GM23248 (cell line): Measurements from ENCODE around the gene WFDC1.

Experiments used
- EZH2 ChIP-seq: fragments of 200-600 bp; sonication (generic); IDR thresholded peaks from 2 replicates; pipeline ENCODE4 v1.6.1; 2018; ENCODE audit warnings: antibody characterized with exemption, mild to moderate bottlenecking; ENCODE audit not compliant: insufficient read depth, poor library complexity, severe bottlenecking
- EZH2phosphoT487 ChIP-seq: fragments of 200-600 bp; sonication (generic); IDR thresholded peaks from 2 replicates; pipeline ENCODE4 v1.6.1; 2018; ENCODE audit warnings: antibody characterized with exemption, moderate library complexity, mild to moderate bottlenecking, low read depth; ENCODE audit not compliant: insufficient read depth

DNA sequence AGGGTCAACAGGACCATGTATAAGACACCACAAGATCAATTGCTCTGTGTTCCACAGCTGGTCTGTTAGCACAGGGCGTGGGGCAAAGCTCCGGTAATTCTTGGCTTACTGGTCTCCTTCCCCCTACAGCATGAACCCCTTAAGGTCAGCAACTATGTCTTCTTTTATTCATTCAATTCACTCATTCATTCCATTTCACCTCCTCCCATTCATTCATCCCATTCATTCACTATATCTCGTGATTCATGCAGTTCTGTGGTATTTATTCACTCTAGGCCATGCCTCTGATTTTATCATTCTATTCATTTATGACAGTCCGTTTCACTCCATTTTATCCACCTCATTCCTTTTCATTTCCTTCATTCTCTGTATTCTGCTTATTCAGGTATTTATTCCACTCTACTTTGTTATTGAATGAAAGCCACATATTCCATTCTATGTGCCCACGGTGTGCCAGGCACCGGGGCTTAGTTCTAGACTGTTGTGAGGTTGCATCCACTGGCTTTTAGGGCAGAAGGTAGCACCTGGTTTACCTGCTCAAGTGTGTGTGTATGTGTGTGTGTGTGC lies 19.0 kb upstream of the WFDC1 start:
- TF ChIP-seq EZH2 (no peak), EZH2phosphoT487 (no peak)
